Hematopoietic multipotent progenitor cell treated with erythropoietin and hydrocortisone succinate and interleukin-3 and kit ligand, for 15 days (in vitro differentiated cells): Measurements from ENCODE around the gene FGF12.

ENCODE experiments used
- DNase-seq: peaks from one replicate; pipeline ENCODE4 v3.0.0-alpha.2; 2015; ENCODE audit warnings: low spot score

Gene FGF12

DNA sequence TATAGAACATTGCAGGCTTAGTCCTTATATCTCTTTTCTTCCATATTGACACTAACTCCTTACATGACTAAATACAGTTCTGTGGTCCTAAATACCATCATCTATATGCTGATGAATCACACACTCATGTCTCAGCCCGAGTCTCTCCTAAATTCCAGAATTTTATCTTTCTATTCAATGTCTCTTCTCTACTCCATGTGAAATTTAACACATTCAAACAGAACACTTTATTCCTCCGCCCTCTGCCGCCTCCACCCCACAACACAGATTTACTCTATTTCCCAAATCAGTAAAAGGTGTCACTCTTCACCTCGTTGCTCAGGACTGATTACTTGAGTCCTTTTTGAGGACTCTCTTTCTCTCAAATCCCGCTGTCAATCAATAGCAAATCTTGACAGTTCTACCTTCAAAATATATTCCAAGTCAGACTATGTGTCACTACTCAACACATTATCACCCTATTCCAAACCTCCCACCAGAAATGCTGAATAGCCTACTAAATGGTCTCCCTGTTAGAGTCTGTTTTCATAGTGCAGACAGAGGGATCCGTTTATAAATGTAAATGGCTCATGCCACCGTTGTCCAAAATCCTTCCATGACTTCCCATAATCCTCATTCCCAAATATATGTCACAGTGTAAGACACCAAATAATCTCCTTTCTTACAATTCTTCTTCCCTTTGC is 230.3 kb downstream of the FGF12 start:
- no peak for DNase-seq

DNA sequence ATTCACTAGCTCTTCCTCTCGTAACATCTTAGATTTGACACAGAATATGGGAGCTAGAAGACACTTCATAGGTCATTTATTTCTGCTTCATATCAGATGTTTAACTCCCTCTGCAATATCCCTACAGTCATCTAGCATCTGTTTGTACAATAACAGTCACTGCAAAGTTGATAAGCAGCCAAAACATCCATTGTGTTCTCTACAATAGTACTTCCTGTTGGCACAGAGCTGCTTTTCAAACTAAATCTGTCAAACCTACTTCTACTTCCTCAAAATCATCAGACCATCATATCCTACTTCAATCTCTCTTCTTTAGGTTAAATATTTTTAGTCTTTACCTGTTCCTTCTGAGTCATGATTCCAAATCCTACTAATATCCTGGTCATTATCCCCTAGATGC is 233.2 kb downstream of the FGF12 start:
- DNase-seq: no peak

DNA sequence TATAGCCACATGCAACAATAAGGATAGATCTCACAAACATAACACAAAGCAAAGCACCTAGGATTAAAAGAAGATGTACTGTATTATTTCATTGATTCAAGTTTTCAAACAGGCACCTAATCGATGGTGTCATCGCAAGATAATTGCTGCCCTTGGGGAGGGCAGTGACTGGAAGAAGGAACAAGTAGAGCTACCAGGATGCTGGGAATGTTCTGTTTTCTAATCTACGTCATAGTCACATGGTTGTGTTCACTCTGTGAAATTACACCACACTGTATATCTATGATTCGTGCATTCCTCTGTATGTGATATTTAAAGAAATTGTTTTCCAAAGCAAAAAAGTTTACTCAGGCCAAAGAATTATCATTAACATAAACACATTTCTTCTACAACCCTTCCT is 236.6 kb downstream of the FGF12 start:
- no peak for DNase-seq

DNA sequence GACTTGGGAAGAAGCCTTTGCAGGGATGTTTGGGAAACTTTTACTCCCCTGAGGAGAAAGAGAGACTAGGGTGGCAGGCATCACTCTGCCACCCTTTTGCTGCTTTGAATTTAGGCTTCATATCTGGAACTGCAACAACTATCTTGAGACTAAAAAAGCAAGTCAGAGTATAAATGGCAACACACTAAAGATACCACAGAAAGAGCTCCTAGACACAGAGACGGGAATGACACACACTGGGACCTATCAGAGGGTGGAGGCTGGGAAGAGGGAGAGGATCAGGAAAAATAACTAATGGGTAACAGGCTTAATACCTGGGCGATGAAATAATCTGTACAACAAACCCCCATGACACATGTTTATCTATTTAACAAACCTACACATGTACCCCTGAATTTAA is 237.8 kb downstream of the FGF12 start:
- no peak for DNase-seq

GRCh38 chr3:192487033-192487432 is 240.3 kb downstream of the FGF12 start:
- no peak for DNase-seq

DNA sequence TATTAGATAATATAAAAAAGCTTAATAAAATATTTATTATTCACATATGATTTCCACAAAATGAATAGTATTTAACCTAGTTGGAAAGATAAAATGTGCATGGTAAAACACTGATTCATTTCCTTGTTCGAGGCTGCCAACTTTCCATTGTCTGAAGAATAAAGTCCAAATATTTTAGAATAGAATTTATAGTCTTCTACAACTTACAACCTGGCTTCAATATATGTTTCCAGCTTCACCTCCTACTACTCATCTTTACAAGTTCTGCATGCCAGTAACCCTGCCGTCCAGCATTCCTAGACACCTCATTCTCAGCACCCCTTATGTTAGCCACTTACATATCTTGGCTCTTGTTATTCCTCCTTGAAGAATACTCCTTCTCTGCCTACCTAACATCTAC is 244.5 kb downstream of the FGF12 start:
- DNase-seq: no peak

DNA sequence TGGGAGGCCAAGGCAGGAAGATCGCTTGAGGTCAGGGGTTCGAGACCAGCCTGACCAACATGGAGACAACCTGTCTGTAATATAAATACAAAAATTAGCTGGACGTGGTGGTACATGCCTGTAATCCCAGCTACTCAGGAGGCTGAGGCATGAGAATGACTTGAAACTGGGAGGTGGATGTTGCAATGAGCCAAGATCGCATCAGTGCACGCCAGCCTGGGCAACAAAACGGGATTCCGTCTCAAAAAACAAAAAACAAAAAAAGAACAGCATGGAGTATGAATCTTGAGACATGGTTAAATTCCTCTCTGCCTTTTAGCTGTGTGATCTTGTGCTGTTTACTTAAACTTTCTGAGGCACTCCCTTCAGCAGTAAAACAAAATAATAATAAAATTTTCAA is 244.9 kb downstream of the FGF12 start:
- DNase-seq: no peak

- no peak for DNase-seq
Measured at GRCh38 chr3:192481638-192482037, 245.7 kb downstream of the FGF12 start.

DNA sequence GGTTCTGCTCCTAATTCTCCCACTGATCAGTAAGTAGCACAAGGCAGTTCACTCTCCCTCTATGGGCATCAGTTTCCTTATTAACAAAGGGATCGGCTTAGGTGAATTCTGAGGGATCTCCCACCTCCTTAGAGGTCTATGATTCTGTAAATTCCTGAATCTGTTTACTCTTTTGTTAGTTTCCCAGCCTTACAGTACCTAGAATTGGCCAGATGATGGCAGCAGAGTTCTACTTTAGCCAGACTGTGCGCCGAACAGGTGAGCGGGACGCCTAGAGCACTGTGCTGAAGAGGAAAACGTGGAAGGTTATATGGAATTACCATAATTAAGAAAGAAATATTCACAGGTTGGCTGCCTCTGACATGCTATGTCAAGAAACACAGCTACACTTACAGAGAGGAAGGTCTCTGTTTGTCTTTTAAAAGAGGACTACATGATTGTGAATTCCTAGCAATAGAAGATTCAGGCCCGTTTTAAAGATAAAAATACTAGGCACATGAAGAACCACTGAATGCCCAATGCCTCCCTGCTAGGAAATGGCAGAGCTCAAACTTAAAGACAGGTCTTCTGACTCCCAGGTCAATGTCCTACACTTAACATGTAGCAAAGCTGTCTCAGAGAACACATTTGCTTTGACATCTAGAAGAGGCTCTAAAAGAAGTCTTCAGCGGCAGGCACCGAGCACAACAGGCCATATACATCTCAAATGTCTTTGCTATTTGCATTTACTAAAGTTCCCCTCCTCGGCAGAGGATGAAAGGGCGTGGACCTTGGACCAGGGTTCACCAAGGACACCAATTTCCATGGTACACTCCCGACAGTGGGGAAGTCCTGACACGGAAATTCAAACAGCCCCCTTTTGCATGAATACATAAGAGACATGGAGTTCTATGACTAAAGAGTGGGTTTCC is 259.9 kb downstream of the FGF12 start:
- DNase-seq: peak; percentile 45

- no peak for DNase-seq
Measured at GRCh38 chr3:192449036-192449435, 278.3 kb downstream of the FGF12 start.

DNA sequence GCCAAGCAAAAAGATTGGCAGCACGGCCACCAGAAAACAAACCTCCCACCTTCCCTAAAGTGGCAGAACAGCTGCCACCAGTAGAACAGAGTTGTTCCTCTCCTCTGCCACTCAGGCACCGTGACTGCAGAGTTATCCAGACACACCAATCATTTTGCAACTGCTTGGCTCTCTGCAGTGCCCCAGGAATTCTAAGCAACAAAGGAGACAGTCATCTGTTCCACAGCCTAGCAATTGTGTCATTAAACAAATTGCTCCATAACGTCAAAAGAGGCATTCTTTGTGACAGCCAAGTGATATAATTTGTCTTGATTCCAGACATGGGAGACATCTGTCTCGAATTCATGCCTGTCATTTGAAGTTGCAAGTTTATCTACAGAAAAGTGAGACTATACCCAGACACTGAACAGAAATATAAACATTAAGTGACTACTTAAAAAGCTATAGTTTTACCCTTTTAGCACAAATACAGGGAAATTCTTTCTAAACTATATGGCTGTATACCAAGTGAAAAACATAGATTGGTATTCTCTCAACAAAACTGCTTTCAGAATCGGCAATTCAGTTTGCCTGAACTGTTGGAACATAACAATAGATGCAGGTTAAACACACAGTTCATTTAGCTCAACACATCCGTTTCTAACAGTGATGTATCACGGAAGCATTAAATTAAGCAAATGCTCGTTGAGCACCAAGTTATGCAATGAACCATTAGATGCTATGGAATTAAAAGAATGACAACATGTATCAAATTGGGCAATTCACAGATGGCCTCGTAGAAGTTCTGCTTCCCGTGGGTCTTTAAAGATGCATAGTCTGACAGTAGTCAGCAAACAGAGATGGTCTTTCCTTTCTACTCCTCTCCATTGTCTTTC is 281.3 kb downstream of the FGF12 start:
- DNase-seq: no peak

- no peak for DNase-seq
Measured at GRCh38 chr3:192444791-192445106, 282.6 kb downstream of the FGF12 start.

GRCh38 chr3:192444096-192444790 is 283.1 kb downstream of the FGF12 start:
- DNase-seq: peak; percentile 42

- no peak for DNase-seq
Measured at GRCh38 chr3:192435241-192435640, 292.1 kb downstream of the FGF12 start.

GRCh38 chr3:192434186-192434585 is 293.2 kb downstream of the FGF12 start:
- DNase-seq: no peak

DNA sequence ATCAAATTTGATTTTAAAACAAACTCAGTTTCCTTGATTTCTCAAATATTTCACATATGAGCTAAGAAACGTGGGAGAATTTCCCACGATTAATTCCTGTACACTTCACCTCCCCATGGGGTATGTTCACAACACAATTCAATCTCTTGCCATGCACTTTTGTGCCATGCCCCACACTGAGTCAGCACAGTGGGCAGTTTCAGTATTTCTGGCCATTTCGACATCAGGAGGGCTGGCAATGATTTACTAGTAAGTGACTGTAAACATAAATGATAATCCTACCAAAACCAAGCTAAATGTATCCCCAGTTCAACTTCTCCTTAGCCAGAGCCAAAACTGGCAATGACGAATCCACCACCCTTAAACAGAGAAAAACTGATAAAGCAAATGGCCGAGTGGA is 293.6 kb downstream of the FGF12 start:
- no peak for DNase-seq

- DNase-seq: no peak
Measured at GRCh38 chr3:192422997-192423342, 304.4 kb downstream of the FGF12 start.

DNA sequence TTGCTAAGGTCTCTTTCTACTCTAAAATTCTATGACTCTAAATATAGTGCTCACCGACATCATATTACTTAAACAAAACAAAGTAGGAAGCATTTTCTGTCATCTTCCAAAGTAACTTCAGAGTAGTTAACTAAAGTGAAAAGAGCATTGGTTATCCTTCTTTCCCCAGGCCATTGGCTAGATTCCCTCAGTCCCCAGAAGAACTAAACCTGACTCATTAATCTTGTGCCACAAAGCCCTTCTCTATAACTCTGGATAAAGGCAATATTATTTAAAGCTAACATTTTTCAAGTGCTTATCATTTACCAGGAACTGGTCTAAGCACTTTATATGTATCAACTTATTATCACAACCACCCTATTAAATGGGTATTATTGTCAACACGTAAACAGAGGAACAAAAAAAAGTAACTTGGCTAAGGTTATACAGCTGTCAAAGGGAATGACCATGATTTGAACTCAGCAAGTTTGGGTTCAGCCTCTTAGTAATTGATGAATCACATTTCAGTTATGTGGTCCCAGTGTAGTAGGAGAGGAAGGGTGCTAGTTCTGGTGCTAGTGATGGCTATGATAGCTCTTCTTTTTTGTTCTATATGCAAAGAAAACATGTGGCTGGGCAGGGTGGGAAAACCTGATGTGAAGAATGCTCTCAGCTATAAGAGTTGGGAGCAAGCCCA is 304.9 kb downstream of the FGF12 start:
- no peak for DNase-seq

DNA sequence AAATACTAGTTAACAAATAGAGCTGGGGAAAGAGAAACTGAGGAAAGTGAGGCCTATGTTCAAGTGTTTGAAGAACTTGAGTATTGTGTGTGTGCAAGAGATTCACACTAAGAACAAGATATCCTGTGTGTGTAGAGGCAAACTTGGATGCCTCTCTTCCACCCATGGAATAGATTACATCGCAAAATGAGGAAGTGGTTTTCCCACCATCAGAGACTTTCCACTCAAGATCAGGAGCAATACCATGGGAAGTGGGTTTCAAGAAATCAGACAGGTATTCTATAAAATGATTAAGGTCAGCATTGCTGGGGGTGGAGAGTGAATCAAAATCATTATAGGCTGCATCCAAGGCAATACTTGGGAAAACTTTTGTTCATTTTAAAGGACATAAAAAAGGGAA is 308.0 kb downstream of the FGF12 start:
- no peak for DNase-seq

DNA sequence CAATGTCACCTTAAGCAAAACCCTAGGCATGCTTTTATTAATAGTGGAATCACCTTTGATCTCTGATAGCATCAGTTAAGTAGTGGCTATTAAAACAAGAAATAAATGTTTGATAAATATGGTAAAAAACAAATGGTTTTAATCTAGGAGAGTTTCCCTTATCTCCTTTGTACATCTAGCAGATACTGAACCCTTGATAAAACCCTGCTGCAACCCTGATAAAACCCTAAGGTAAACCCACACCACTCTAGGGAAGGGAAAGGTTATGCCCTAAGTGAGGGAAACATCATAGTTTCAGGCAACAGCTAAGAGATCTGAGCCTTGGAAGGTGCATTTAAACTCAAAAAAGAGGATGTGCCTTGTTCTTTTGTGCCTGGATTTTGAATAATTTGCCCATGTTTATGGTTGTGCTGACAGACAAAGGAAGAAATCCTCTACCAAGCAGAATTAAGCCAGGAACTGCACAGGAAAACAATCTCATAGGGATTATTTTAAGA is 309.7 kb downstream of the FGF12 start:
- DNase-seq: no peak

DNA sequence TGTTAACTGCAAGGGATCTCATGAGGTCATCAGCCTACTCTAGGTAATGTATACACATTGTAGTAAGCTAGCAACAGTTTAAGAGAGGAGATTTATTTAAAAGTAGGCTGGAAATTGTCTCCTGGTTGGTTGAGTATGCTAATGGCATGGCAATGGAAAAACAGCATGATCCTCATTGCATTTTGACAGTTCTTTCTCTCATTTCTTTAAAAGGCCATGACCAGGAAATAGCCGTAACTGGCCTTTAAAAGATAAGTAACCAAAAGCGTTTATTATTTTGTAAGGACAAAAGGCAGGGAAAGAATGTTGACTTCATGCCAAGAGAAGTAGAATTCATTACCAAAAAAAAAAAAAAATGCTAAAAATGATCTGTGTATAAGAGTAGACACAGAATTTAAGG is 310.3 kb downstream of the FGF12 start:
- DNase-seq: no peak
